Measurements from ENCODE around the gene TEAD1. TPM values are rescaled to one million over a fixed set of nuclear protein-coding genes. Genes with fewer than 3 reads are reported as not detected.

TEAD1 gene
- total RNA-seq, 1 donor from 2014 or later: 163 TPM

DNA sequence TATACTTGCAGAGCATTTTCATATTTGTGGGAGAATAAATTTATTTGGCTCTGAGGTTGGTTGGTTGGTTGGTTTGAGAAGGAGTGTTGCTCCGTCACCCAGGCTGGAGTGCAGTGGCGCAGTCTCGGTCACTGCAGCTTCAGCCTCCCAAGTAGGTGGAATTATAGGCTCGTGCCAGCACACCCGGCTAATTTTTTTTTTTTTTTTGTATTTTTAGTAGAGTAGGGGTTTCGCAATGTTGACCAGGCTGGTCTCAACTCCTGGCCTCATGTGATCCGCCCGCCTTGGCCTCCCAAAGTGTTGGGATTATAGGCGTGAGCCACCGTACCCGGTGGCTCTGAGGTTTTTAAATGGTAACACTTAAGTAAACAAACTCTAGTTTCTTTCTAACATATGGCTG, 161.1 kb downstream of the TEAD1 start:
- Mint-ChIP-seq H3K4me1 (peaks cover 41% of the 10 kb centered on the region), H3K27ac (no peak overlapping the region), H3K4me3 (no peak overlapping the region), H3K9me3 (peaks cover 16% of the 10 kb centered on the region), H3K36me3 (peaks cover 19% of the 10 kb centered on the region), H3K27me3 (ENCODE audit: low read depth) (no peaks in the 10 kb centered on the region)
- TF ChIP-seq CTCF (IDR thresholded peaks at IDR 0.05; ENCODE audit: unreplicated experiment): no peak
- DNase-seq (ENCODE audit: low spot score in 2 of 2, unreplicated experiment in 2 of 2): no peak

GRCh38 chr11:12838463-12839123, 164.4 kb downstream of the TEAD1 start:
- H3K9me3 Mint-ChIP-seq: peaks cover 16% of the 10 kb centered on the region
- no peak for DNase-seq (ENCODE audit: low spot score in 2 of 2, unreplicated experiment in 2 of 2)
- H3K27ac Mint-ChIP-seq: peak overlapping the region; percentile 81
- no peak for TF ChIP-seq CTCF (IDR thresholded peaks at IDR 0.05; ENCODE audit: unreplicated experiment)
- H3K27me3 Mint-ChIP-seq (ENCODE audit: low read depth): no peaks in the 10 kb centered on the region
- H3K36me3 Mint-ChIP-seq: peaks cover 19% of the 10 kb centered on the region
- peaks cover 52% of the 10 kb centered on the region for H3K4me1 Mint-ChIP-seq
- no peak overlapping the region for H3K4me3 Mint-ChIP-seq

- no peak for TF ChIP-seq CTCF (IDR thresholded peaks at IDR 0.05; ENCODE audit: unreplicated experiment)
- Mint-ChIP-seq H3K9me3 (no peaks in the 10 kb centered on the region), H3K4me1 (peaks cover 67% of the 10 kb centered on the region), H3K36me3 (peaks cover 6% of the 10 kb centered on the region), H3K27ac (peak overlapping the region; percentile 94), H3K4me3 (no peak overlapping the region), H3K27me3 (ENCODE audit: low read depth) (no peaks in the 10 kb centered on the region)
- no peak for DNase-seq (ENCODE audit: low spot score in 2 of 2, unreplicated experiment in 2 of 2)
Observed at GRCh38 chr11:12840871-12841660, 166.8 kb downstream of the TEAD1 start.

- peak overlapping the region; percentile 30 for H3K4me3 Mint-ChIP-seq
- no peak for DNase-seq (ENCODE audit: low spot score in 2 of 2, unreplicated experiment in 2 of 2)
Observed at GRCh38 chr11:12841946-12842630, 167.9 kb downstream of the TEAD1 start.

More at GRCh38 chr11:12841946-12842630, 167.9 kb downstream of the TEAD1 start:
- no peaks in the 10 kb centered on the region for H3K27me3 Mint-ChIP-seq (ENCODE audit: low read depth)
- TF ChIP-seq CTCF (IDR thresholded peaks at IDR 0.05; ENCODE audit: unreplicated experiment): no peak
- H3K4me1 Mint-ChIP-seq: peaks cover 76% of the 10 kb centered on the region
- H3K9me3 Mint-ChIP-seq: no peaks in the 10 kb centered on the region
- peaks cover 2% of the 10 kb centered on the region for H3K36me3 Mint-ChIP-seq
- H3K27ac Mint-ChIP-seq: peak overlapping the region; percentile 94
